Activated CD4-positive, alpha-beta T cell treated with anti-CD3 and anti-CD28 coated beads, Interleukin-2, amount 50 U/mL, for 1 hour (primary cell): ENCODE measurements around the gene MANSC4.

Experiments
- DNase-seq: peaks from one replicate; pipeline ENCODE4 v3.0.0-alpha.2; 2020

MANSC4 gene

GRCh38 chr12:27797301-27798025 is 17.4 kb upstream of the MANSC4 start:
- DNase-seq: no peak

GRCh38 chr12:27796128-27796527 is 16.1 kb upstream of the MANSC4 start:
- no peak for DNase-seq

- DNase-seq: no peak
Measured at GRCh38 chr12:27794818-27795584, 15.0 kb upstream of the MANSC4 start.

GRCh38 chr12:27790179-27790578 is 10.1 kb upstream of the MANSC4 start:
- no peak for DNase-seq

- no peak for DNase-seq
Measured at GRCh38 chr12:27787559-27787958, 7.5 kb upstream of the MANSC4 start.

GRCh38 chr12:27785882-27786570 is 6.0 kb upstream of the MANSC4 start:
- no peak for DNase-seq

- no peak for DNase-seq
Measured at GRCh38 chr12:27782481-27782880, 2.4 kb upstream of the MANSC4 start.

GRCh38 chr12:27781680-27782079 is 1.6 kb upstream of the MANSC4 start:
- no peak for DNase-seq

GRCh38 chr12:27780612-27781408 is 774 bp upstream of the MANSC4 start:
- peak; percentile 30 for DNase-seq

- no peak for DNase-seq
Measured at GRCh38 chr12:27779416-27779919, 568 bp downstream of the MANSC4 start.

- no peak for DNase-seq
Measured at GRCh38 chr12:27778206-27778605, 1.8 kb downstream of the MANSC4 start.

GRCh38 chr12:27777141-27777540 is 2.9 kb downstream of the MANSC4 start:
- no peak for DNase-seq

GRCh38 chr12:27772328-27773049 is 7.5 kb downstream of the MANSC4 start:
- no peak for DNase-seq

GRCh38 chr12:27771481-27772327 is 8.3 kb downstream of the MANSC4 start:
- DNase-seq: no peak

- DNase-seq: no peak
Measured at GRCh38 chr12:27769142-27769673, 10.8 kb downstream of the MANSC4 start.

GRCh38 chr12:27766587-27766986 is 13.4 kb downstream of the MANSC4 start:
- DNase-seq: no peak

- DNase-seq: no peak
Measured at GRCh38 chr12:27762757-27763156, 17.3 kb downstream of the MANSC4 start.

- DNase-seq: no peak
Measured at GRCh38 chr12:27756670-27757195, 23.3 kb downstream of the MANSC4 start.

GRCh38 chr12:27754795-27755194 is 25.2 kb downstream of the MANSC4 start:
- DNase-seq: no peak

GRCh38 chr12:27751386-27752047 is 28.5 kb downstream of the MANSC4 start:
- DNase-seq: no peak
